HG03196 (cell line): ENCODE results near the gene GALNT9.

Source experiments
- ATAC-seq: cut with Tn5 transposase; IDR thresholded peaks from one replicate; pipeline ENCODE4 v1.9.1; 2021; ENCODE audit not compliant: unreplicated experiment

Gene GALNT9

GRCh38 chr12:132327336-132328171 is 1.8 kb downstream of the GALNT9 start:
- no peak for ATAC-seq

GRCh38 chr12:132326646-132327045 is 2.7 kb downstream of the GALNT9 start:
- no peak for ATAC-seq

GRCh38 chr12:132325733-132326130 is 3.7 kb downstream of the GALNT9 start:
- no peak for ATAC-seq

- no peak for ATAC-seq
Measured at GRCh38 chr12:132324841-132325732, 4.3 kb downstream of the GALNT9 start.

- no peak for ATAC-seq
Measured at GRCh38 chr12:132324173-132324572, 5.2 kb downstream of the GALNT9 start.

GRCh38 chr12:132323171-132324010 is 6.0 kb downstream of the GALNT9 start:
- ATAC-seq: no peak

- ATAC-seq: no peak
Measured at GRCh38 chr12:132322206-132323132, 6.9 kb downstream of the GALNT9 start.

- no peak for ATAC-seq
Measured at GRCh38 chr12:132321321-132322118, 7.9 kb downstream of the GALNT9 start.

GRCh38 chr12:132320767-132321211 is 8.6 kb downstream of the GALNT9 start:
- ATAC-seq: no peak

- ATAC-seq: no peak
Measured at GRCh38 chr12:132319991-132320570, 9.3 kb downstream of the GALNT9 start.

- no peak for ATAC-seq
Measured at GRCh38 chr12:132319359-132319950, 9.9 kb downstream of the GALNT9 start.

- no peak for ATAC-seq
Measured at GRCh38 chr12:132318618-132319033, 10.8 kb downstream of the GALNT9 start.

- ATAC-seq: no peak
Measured at GRCh38 chr12:132318135-132318534, 11.3 kb downstream of the GALNT9 start.

- ATAC-seq: no peak
Measured at GRCh38 chr12:132317233-132317938, 12.0 kb downstream of the GALNT9 start.

GRCh38 chr12:132316497-132317232 is 12.7 kb downstream of the GALNT9 start:
- no peak for ATAC-seq

GRCh38 chr12:132315951-132316350 is 13.4 kb downstream of the GALNT9 start:
- no peak for ATAC-seq

GRCh38 chr12:132315507-132315906 is 13.9 kb downstream of the GALNT9 start:
- no peak for ATAC-seq
